K562 (cell line): Measurements from ENCODE around the gene COPA. TPM values are rescaled to one million over a fixed set of nuclear protein-coding genes. Genes with fewer than 3 reads are reported as not detected.
A peak's percentile ranks its signal among the peaks of the same experiment; 100 is the strongest.

ENCODE experiments used
- ARID4B ChIP-seq: sonication (generic); formaldehyde crosslinking; IDR thresholded peaks from 2 replicates; pipeline ENCODE4 v1.8.0; 2022; ENCODE audit warnings: mild to moderate bottlenecking, missing genetic modification reagents
- CBFB ChIP-seq: sonication (generic); formaldehyde crosslinking; IDR thresholded peaks from 2 replicates; pipeline ENCODE4 v1.4.0; 2020; ENCODE audit warnings: mild to moderate bottlenecking, missing genetic modification reagents
- DMBX1 ChIP-seq: fragments of 250-450 bp; sonication (Bioruptor Pico); IDR thresholded peaks from 2 replicates; pipeline ENCODE4 v1.8.0; 2022; ENCODE audit warnings: inconsistent platforms, mild to moderate bottlenecking, moderate library complexity, borderline replicate concordance
- FOXA3 ChIP-seq, 2 experiments: fragments of 450-650 bp in 1 of 2; sonication (generic) in 1 of 2; formaldehyde crosslinking; IDR thresholded peaks in 1 of 2; conservative IDR thresholded peaks in 1 of 2; 2 replicates each; pipeline versions ENCODE4 v1.4.0 to v1.8.0; 2020 to 2022; ENCODE audit warnings: mild to moderate bottlenecking in 2 of 2, missing genetic modification reagents in 1 of 2
- GABPB1 ChIP-seq: sonication (generic); formaldehyde crosslinking; IDR thresholded peaks from 2 replicates; pipeline ENCODE4 v1.8.0; 2022; ENCODE audit warnings: mild to moderate bottlenecking, missing genetic modification reagents
- HDAC8 ChIP-seq: fragments of 450-650 bp; IDR thresholded peaks from 2 replicates; pipeline ENCODE4 v1.6.1; 2016; ENCODE audit warnings: mild to moderate bottlenecking, missing genetic modification characterization, moderate library complexity, missing compliant biosample characterization
- HEY1 ChIP-seq: fragments of 250-450 bp; sonication (Bioruptor Pico); IDR thresholded peaks from 2 replicates; pipeline ENCODE4 v1.5.0; 2020; ENCODE audit warnings: mild to moderate bottlenecking, moderate library complexity, borderline replicate concordance
- L3MBTL2 ChIP-seq: fragments of 450-650 bp; IDR thresholded peaks from 2 replicates; pipeline ENCODE4 v1.6.1; 2016; ENCODE audit warnings: mild to moderate bottlenecking, moderate library complexity
- MECOM ChIP-seq: fragments of 250-450 bp; sonication (Bioruptor Pico); IDR thresholded peaks from 2 replicates; pipeline ENCODE4 v1.8.0; 2022; ENCODE audit warnings: inconsistent platforms
- MTF1 ChIP-seq: fragments of 250-450 bp; sonication (Bioruptor Pico); IDR thresholded peaks from 2 replicates; pipeline ENCODE4 v1.9.0; 2021; ENCODE audit warnings: moderate library complexity, mild to moderate bottlenecking, inconsistent platforms, borderline replicate concordance
- PTTG1 ChIP-seq: fragments of 450-650 bp; IDR thresholded peaks from 2 replicates; pipeline ENCODE4 v1.6.1; 2016; ENCODE audit warnings: low read depth, mild to moderate bottlenecking, missing genetic modification characterization, missing compliant biosample characterization
- ZNF175 ChIP-seq: fragments of 200-800 bp; sonication (Bioruptor generic); IDR thresholded peaks from 2 replicates; pipeline ENCODE4 v1.6.1; 2016; ENCODE audit warnings: low read depth, mild to moderate bottlenecking, missing genetic modification characterization, missing compliant biosample characterization
- polyA plus RNA-seq, 8 experiments: library from polyadenylated mRNA; depleted of rRNA in 4 of 8; stranded (reverse) in 5 of 8; unstranded in 3 of 8; fragments of >200 nt; fragmentation: Nextera tagmentation in 2 of 8; fragmentation: Illumina TruSeq in 1 of 8; extraction: Ambion mirVana in 2 of 8; extraction: Trizol in 1 of 8; gene quantifications; 2 replicates each; pipeline versions ENCODE4 v1.2.1 to v1.2.3, GENCODE V29; 2011 to 2014; ENCODE audit warnings: inconsistent platforms in 1 of 8, missing spikeins in 1 of 8
- total RNA-seq, 7 experiments: library from RNA; depleted of rRNA in 6 of 7; stranded (reverse); fragments of >200 nt in 6 of 7; fragmentation: Illumina TruSeq in 2 of 7; extraction: Trizol in 2 of 7; gene quantifications; 2 replicates each; pipeline versions ENCODE4 v1.2.1 to v1.2.3, GENCODE V29; 2011 to 2021; ENCODE audit warnings: low replicate concordance in 1 of 7
- TF ChIP-seq, protein P1 (sequence below): fragments of 200-600 bp; sonication (generic); IDR thresholded peaks from one replicate; pipeline ENCODE4 v1.6.1; 2012; ENCODE audit warnings: mild to moderate bottlenecking, low read depth, low read length, inconsistent platforms

The COPA gene
- total and polyA plus RNA-seq, 9 of the 15 experiments (the other 6 are each of a cell fraction or from before 2014, with no cell fraction given) = 49.8 to 222 (median 110) TPM

- TF ChIP-seq, protein P1, sequence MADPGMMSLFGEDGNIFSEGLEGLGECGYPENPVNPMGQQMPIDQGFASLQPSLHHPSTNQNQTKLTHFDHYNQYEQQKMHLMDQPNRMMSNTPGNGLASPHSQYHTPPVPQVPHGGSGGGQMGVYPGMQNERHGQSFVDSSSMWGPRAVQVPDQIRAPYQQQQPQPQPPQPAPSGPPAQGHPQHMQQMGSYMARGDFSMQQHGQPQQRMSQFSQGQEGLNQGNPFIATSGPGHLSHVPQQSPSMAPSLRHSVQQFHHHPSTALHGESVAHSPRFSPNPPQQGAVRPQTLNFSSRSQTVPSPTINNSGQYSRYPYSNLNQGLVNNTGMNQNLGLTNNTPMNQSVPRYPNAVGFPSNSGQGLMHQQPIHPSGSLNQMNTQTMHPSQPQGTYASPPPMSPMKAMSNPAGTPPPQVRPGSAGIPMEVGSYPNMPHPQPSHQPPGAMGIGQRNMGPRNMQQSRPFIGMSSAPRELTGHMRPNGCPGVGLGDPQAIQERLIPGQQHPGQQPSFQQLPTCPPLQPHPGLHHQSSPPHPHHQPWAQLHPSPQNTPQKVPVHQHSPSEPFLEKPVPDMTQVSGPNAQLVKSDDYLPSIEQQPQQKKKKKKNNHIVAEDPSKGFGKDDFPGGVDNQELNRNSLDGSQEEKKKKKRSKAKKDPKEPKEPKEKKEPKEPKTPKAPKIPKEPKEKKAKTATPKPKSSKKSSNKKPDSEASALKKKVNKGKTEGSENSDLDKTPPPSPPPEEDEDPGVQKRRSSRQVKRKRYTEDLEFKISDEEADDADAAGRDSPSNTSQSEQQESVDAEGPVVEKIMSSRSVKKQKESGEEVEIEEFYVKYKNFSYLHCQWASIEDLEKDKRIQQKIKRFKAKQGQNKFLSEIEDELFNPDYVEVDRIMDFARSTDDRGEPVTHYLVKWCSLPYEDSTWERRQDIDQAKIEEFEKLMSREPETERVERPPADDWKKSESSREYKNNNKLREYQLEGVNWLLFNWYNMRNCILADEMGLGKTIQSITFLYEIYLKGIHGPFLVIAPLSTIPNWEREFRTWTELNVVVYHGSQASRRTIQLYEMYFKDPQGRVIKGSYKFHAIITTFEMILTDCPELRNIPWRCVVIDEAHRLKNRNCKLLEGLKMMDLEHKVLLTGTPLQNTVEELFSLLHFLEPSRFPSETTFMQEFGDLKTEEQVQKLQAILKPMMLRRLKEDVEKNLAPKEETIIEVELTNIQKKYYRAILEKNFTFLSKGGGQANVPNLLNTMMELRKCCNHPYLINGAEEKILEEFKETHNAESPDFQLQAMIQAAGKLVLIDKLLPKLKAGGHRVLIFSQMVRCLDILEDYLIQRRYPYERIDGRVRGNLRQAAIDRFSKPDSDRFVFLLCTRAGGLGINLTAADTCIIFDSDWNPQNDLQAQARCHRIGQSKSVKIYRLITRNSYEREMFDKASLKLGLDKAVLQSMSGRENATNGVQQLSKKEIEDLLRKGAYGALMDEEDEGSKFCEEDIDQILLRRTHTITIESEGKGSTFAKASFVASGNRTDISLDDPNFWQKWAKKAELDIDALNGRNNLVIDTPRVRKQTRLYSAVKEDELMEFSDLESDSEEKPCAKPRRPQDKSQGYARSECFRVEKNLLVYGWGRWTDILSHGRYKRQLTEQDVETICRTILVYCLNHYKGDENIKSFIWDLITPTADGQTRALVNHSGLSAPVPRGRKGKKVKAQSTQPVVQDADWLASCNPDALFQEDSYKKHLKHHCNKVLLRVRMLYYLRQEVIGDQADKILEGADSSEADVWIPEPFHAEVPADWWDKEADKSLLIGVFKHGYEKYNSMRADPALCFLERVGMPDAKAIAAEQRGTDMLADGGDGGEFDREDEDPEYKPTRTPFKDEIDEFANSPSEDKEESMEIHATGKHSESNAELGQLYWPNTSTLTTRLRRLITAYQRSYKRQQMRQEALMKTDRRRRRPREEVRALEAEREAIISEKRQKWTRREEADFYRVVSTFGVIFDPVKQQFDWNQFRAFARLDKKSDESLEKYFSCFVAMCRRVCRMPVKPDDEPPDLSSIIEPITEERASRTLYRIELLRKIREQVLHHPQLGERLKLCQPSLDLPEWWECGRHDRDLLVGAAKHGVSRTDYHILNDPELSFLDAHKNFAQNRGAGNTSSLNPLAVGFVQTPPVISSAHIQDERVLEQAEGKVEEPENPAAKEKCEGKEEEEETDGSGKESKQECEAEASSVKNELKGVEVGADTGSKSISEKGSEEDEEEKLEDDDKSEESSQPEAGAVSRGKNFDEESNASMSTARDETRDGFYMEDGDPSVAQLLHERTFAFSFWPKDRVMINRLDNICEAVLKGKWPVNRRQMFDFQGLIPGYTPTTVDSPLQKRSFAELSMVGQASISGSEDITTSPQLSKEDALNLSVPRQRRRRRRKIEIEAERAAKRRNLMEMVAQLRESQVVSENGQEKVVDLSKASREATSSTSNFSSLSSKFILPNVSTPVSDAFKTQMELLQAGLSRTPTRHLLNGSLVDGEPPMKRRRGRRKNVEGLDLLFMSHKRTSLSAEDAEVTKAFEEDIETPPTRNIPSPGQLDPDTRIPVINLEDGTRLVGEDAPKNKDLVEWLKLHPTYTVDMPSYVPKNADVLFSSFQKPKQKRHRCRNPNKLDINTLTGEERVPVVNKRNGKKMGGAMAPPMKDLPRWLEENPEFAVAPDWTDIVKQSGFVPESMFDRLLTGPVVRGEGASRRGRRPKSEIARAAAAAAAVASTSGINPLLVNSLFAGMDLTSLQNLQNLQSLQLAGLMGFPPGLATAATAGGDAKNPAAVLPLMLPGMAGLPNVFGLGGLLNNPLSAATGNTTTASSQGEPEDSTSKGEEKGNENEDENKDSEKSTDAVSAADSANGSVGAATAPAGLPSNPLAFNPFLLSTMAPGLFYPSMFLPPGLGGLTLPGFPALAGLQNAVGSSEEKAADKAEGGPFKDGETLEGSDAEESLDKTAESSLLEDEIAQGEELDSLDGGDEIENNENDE = no peak
- TF ChIP-seq ZNF175 (CRISPR knock-in tag) (peak; percentile 91; the same call in 1 of the 2 replicates), DMBX1 (CRISPR knock-in tag) (peak; percentile 15; the same call in 1 of the 2 replicates), CBFB (CRISPR knock-in tag) (no peak), FOXA3 (CRISPR knock-in tag; conservative IDR thresholded peaks at IDR 0.05 in 1 of 2, IDR thresholded peaks at IDR 0.05 in 1 of 2) (no peak), L3MBTL2 (no peak), MECOM (0 out of 2 replicates have a peak, but pooled peaks have one; percentile 10), HEY1 (CRISPR knock-in tag) (no peak), HDAC8 (tag) (peak; percentile 41; the same call in 1 of the 2 replicates), GABPB1 (CRISPR knock-in tag) (no peak), ARID4B (CRISPR knock-in tag) (0 out of 2 replicates have a peak, but pooled peaks have one; percentile 5), MTF1 (CRISPR knock-in tag) (no peak), PTTG1 (tag) (0 out of 2 replicates have a peak, but pooled peaks have one; percentile 51)
Measured at GRCh38 chr1:160361814-160362167, 18.7 kb upstream of the COPA start (continued).
